ENCODE results near the gene SLC25A24.

The SLC25A24 gene

DNA sequence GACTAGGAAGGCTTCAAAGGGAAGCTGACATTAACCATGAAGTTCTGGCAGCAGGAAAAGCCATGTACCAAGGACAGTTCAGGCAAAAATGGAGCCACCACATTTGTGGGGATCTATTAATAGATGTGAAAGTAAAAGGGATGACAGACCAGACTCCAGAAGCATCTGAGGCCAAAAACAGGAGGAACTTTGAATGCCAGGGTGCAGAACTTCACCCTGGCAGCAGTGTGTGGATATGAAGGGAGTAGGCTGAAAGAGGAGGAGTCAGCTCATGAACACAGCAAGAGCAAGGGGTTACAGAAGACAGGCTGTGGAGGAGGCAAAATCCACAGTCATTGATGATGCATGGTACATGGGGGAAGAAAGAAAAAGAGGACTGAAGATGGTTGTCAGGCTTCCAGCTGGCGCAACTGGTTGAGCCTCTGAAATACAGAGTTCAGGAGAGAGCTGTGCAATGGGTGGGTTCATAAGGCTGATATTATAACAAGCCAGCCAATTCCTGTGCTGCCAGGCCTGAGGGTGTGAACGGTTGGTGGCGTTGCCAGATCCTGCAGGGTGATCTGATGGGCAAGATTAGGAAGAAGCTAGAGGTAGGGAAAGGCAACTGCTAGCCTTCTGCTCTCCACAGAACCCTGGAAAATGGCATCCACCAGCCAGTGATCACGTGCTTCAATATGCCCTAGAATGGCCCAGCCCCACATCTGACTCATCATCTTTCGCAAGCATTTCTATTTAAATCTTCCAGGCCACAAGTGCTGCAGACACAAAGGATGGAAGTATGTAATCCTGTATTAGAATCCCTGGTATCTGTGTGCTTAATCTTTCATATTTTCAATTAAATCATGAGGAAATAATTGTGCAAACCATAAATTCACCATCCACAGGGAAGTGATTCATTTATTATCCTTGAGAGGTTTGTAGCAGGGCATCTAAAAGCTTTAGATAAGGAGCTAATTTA lies 81.9 kb downstream of the SLC25A24 start:
- CTCF ChIA-PET: interaction anchor here (3.6 kb wide), 1 partner anchor 336 kb away, joined by 18 read pairs; no protein-coding TSS in a partner anchor
- H3K27ac Mint-ChIP-seq: no peak overlapping the region
- H3K4me3 Mint-ChIP-seq: no peak overlapping the region
- peaks cover 5% of the 10 kb centered on the region for H3K4me1 Mint-ChIP-seq
- peaks cover 26% of the 10 kb centered on the region for H3K27me3 Mint-ChIP-seq
- H3K9me3 Mint-ChIP-seq: no peaks in the 10 kb centered on the region
- H3K36me3 Mint-ChIP-seq: no peaks in the 10 kb centered on the region
- DNase-seq: no peak

DNA sequence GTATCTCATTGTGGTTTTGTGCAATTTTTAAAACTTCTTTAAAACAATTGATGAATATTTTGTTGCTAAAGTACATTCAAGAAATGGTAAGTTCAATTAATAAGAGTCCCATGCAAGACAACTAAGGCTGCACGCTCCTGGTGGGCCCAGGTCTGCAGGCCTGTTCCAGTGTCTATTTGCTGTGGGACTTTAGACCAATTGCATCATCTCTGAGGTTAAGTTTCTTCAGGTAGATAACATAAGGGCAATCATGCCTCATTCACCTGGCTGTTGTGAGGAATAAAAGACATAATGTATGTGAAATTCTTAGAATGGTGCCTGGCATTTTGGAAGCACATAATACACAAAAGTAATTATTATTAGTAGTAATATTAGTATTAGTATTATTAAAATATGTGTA lies 82.9 kb downstream of the SLC25A24 start:
- CTCF ChIA-PET: interaction anchor here (3.6 kb wide), 1 partner anchor 335 kb away, joined by 18 read pairs; no protein-coding TSS in a partner anchor
- H3K4me1 Mint-ChIP-seq: peaks cover 5% of the 10 kb centered on the region
- H3K9me3 Mint-ChIP-seq: no peaks in the 10 kb centered on the region

DNA sequence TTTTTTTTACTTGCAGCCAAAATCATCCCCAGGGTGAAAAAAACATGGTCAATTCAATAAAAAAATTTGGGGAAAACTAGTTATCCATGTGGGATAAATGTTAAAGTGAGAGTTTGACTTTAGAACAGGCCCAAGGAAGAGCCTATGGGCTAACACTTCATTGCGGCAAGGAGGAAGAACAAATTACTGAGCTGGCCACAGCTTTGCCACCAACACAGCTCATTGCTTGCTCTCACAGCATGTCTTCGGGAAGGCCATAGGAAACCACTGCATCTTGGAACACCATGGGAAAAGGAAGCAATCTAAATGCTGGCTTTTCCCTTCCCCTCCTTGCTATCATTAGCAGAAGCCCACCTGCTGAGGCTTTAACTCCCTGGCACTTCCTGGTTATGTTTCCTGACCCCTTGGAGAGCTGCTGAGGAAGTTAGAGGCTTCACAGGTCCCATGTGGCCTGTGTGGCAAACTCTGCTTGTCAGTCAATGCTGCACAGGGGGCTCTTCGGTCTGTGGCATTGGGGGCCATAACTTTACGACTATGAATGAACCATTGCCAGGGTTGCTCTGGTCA lies 86.0 kb downstream of the SLC25A24 start:
- H3K9me3 Mint-ChIP-seq: no peaks in the 10 kb centered on the region

More for the DNA sequence above, 82.9 kb downstream of the SLC25A24 start:
- DNase-seq: no peak
- H3K27ac Mint-ChIP-seq: no peak overlapping the region
- H3K4me3 Mint-ChIP-seq: no peak overlapping the region
- no peaks in the 10 kb centered on the region for H3K36me3 Mint-ChIP-seq
- H3K27me3 Mint-ChIP-seq: peaks cover 22% of the 10 kb centered on the region

DNA sequence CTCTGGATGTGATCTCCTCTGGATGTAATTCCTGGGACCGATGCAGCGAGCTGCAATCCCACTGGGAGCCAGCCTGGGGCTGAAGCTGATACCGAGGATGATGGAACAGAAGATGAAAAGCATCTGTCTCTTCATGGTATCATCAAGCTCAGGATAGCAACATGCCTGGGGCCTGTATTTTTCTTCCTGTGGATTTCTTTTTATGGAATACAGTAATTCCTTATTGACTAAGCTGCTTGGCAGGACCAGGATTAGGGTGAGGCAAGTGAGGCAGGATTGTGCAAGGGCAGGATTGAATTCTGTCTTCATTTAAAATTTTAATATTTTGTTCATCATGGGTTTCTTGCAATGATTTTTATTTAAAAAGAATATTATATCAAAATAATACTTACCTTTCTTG lies 86.6 kb downstream of the SLC25A24 start:
- Mint-ChIP-seq H3K36me3 (no peaks in the 10 kb centered on the region), H3K4me3 (no peak overlapping the region), H3K9me3 (no peaks in the 10 kb centered on the region), H3K4me1 (peaks cover 5% of the 10 kb centered on the region), H3K27me3 (peaks cover 4% of the 10 kb centered on the region), H3K27ac (no peak overlapping the region)
- DNase-seq: no peak
- CTCF ChIA-PET: no interaction called here

More for the DNA sequence above, 86.0 kb downstream of the SLC25A24 start:
- Mint-ChIP-seq H3K4me3 (no peak overlapping the region), H3K27me3 (peaks cover 5% of the 10 kb centered on the region), H3K4me1 (peaks cover 5% of the 10 kb centered on the region), H3K27ac (no peak overlapping the region), H3K36me3 (no peaks in the 10 kb centered on the region)
- CTCF ChIA-PET: no interaction called here
- DNase-seq: no peak

DNA sequence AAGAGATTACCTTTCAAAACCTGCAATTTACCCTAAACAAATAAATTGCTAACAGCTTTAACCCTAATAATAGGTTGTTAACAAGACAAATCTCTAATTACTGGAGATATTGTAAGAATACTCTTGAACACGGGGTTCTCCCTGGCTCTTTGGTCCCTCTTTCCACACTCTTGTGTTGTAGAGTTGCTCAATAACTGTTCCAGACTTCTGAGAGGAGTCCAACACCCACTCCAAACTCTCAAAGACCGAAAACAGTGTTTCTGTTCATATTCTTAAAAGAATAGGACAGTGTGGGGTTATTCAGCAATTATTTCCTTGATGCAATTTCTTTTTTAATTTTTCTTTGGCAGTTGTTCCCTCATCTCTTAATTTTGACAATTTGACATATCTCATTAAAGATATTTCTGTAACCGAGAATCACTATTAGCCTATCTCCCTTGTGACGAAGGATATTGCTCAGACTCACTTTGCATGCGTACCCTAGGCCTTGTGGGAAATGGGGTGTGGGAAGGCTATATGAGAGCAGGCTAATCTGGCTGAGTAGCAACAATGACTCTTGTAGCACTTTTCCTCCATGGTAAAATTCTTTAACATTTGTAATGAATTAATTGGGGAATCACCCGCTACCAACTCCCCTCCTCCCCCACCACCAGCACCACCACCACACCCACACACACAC lies 90.7 kb downstream of the SLC25A24 start:
- Mint-ChIP-seq H3K4me3 (no peak overlapping the region), H3K36me3 (no peaks in the 10 kb centered on the region), H3K27me3 (no peaks in the 10 kb centered on the region), H3K4me1 (peaks cover 4% of the 10 kb centered on the region), H3K27ac (no peak overlapping the region), H3K9me3 (no peaks in the 10 kb centered on the region)
- CTCF ChIA-PET: interaction anchor here (0.6 to 1.5 kb wide), 2 partner anchors 16 to 106 kb away, joined by 3 read pairs; no protein-coding TSS in a partner anchor
- DNase-seq: no peak

DNA sequence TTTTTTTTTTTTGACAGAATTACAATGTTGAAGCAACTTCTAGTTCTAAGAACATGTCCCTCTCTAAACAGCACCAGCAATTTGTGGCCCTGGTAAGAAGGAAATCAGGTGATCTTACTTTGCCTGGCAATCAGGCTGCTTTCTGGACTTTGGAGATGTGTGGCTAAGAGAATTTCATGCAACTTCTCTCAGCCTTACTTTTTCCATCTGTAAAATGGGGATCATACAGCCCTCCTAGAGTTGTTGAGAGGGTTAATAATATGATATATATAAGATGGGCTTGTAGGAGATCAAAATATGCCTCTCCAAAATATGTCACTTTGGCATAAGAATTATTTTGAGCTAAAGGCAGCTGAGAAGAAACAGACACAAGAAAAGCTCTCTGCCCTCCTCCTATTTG lies 92.0 kb downstream of the SLC25A24 start:
- no peak overlapping the region for H3K4me3 Mint-ChIP-seq
- H3K9me3 Mint-ChIP-seq: no peaks in the 10 kb centered on the region
- H3K27me3 Mint-ChIP-seq: no peaks in the 10 kb centered on the region
- H3K4me1 Mint-ChIP-seq: peaks cover 4% of the 10 kb centered on the region
- H3K27ac Mint-ChIP-seq: no peak overlapping the region
- CTCF ChIA-PET: interaction anchor here (1.5 kb wide), 1 partner anchor 17 kb away, joined by 3 read pairs; no protein-coding TSS in a partner anchor
- DNase-seq: no peak
- no peaks in the 10 kb centered on the region for H3K36me3 Mint-ChIP-seq

DNA sequence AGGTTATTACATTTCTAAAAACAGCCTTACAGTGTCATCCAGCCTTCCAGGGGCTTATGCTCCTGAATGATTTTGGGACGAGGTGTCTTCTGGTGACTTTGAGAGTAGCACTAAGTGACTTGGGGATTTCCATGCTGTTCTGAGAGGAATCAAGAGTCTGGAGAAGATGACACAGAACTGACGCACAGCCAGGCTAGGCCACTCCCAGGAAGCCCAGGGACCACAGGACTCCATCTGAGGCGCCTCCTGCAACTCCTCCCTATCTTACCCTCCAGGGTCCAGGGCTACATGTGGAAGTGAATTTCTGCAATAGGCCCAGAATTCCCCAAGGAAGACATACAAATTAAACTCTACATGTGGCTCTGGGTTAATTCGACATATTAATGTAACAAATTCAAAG lies 92.5 kb downstream of the SLC25A24 start:
- H3K36me3 Mint-ChIP-seq: no peaks in the 10 kb centered on the region
- no peak overlapping the region for H3K27ac Mint-ChIP-seq
- H3K27me3 Mint-ChIP-seq: no peaks in the 10 kb centered on the region
- no peaks in the 10 kb centered on the region for H3K9me3 Mint-ChIP-seq
- no peak for DNase-seq
- peaks cover 4% of the 10 kb centered on the region for H3K4me1 Mint-ChIP-seq
- CTCF ChIA-PET: interaction anchor here (1.5 kb wide), 1 partner anchor 18 kb away, joined by 3 read pairs; no protein-coding TSS in a partner anchor
- no peak overlapping the region for H3K4me3 Mint-ChIP-seq

DNA sequence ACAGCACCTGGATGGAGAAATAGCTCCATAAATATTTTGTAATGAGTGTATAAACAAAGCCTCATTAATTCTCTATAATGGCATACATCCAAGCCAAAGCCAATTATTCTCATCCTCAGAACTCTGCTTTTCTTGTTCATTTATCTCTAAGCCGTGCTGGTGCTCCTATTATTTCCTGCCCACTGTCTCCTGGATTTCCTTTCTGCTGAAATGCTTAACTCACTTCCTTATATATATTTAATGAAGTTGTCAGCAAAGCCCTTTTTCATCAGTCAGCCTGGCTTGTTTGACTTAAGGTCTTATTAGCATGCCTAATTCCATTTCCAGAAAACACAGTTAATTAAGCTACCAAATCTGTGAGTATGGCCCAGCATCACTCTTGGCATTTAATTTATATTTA lies 93.4 kb downstream of the SLC25A24 start:
- H3K27me3 Mint-ChIP-seq: no peaks in the 10 kb centered on the region
- no peaks in the 10 kb centered on the region for H3K36me3 Mint-ChIP-seq
- CTCF ChIA-PET: interaction anchor here (1.3 kb wide), 1 partner anchor 453 kb away, joined by 3 read pairs; the partner anchor contains the start of gene EEIG2
- H3K4me1 Mint-ChIP-seq: peaks cover 4% of the 10 kb centered on the region
- H3K9me3 Mint-ChIP-seq: no peaks in the 10 kb centered on the region
- no peak for DNase-seq
- no peak overlapping the region for H3K4me3 Mint-ChIP-seq
- H3K27ac Mint-ChIP-seq: no peak overlapping the region

DNA sequence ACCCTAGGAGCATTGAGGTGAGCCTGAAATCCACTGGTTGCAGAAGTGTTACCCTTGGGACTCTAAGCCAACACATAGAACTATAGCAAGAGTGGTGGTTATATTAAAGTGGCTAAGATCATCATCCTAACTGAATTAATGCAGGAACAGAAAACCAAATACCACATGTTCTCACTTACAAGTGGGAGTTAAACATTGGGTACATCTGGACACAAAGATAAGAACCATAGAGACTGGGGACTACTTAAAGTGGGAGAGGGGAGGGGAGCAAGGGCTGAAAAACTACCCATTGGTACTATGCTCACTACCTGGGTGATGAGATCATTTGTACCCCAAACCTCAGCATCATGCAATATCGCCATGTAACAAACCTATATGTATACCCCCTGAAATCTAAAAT lies 100.0 kb downstream of the SLC25A24 start:
- no peaks in the 10 kb centered on the region for H3K36me3 Mint-ChIP-seq
- no peak overlapping the region for H3K4me3 Mint-ChIP-seq
- H3K4me1 Mint-ChIP-seq: peaks cover 12% of the 10 kb centered on the region
- DNase-seq: no peak
- no peaks in the 10 kb centered on the region for H3K9me3 Mint-ChIP-seq
- no peak overlapping the region for H3K27ac Mint-ChIP-seq
- CTCF ChIA-PET: no interaction called here
- peaks cover 5% of the 10 kb centered on the region for H3K27me3 Mint-ChIP-seq

DNA sequence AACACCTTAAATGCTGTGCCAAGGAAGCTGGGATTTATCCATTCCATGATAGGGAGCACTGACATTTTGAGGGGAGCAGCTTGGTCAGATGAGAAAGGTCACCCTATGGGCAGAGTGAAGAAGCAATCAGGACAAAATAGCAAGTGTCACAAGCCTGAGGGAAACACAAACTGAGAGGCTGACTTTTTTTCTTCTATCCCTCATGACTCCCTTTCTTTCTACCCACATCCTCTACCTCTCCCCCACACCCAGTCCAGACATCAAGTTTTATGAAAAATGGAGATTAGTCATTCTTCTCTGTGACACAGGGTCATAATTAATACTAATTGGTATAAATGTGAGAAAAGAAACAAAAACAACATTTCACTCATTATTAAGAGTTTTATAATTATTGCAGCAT lies 103.1 kb downstream of the SLC25A24 start:
- CTCF ChIA-PET: no interaction called here
- no peaks in the 10 kb centered on the region for H3K9me3 Mint-ChIP-seq
- H3K4me3 Mint-ChIP-seq: no peak overlapping the region
- H3K36me3 Mint-ChIP-seq: no peaks in the 10 kb centered on the region
- no peak overlapping the region for H3K27ac Mint-ChIP-seq
- peaks cover 9% of the 10 kb centered on the region for H3K27me3 Mint-ChIP-seq
- DNase-seq: no peak
- H3K4me1 Mint-ChIP-seq: peaks cover 12% of the 10 kb centered on the region

DNA sequence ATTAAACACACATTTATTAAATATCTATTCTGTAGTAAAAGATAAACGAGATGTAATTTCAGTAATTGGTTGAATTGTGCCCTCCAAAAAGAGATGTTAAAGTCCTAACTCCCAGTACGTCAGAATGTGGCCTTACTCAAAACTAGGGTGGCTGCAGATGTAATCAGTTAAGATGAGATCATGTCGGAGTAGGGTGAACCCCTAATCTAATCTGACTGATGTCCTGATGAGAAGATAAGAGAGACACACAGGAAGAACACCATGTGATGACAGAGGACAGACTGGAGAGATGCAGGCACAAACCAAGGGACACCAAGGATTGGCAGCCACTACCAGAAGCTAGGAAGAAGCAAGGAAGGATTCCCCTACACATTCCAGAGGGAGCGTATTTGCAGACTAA lies 104.1 kb downstream of the SLC25A24 start:
- Mint-ChIP-seq H3K36me3 (no peaks in the 10 kb centered on the region), H3K27ac (no peak overlapping the region), H3K27me3 (peaks cover 6% of the 10 kb centered on the region), H3K9me3 (no peaks in the 10 kb centered on the region), H3K4me1 (peaks cover 12% of the 10 kb centered on the region), H3K4me3 (no peak overlapping the region)
- no peak for DNase-seq
- CTCF ChIA-PET: no interaction called here

DNA sequence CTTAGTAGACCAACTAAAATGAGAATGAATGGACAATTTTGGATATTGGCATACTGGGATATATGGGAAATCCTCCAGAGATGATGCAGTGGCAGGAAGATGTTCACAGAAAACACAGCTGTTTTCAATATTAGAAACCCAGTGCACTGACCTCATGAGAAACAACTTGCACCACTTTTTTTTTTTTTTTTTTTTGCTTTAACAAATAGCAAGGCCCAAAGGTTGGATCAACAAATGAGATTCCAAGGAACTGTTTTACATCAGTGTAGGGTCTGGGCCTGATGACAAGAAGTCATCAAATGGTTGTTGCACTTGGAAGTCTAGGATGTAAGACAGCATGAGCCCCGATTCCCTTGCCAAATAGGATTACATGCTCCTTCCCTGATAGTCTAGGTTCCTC lies 110.7 kb downstream of the SLC25A24 start:
- no peaks in the 10 kb centered on the region for H3K9me3 Mint-ChIP-seq
- CTCF ChIA-PET: no interaction called here
- no peaks in the 10 kb centered on the region for H3K36me3 Mint-ChIP-seq
- no peak for DNase-seq
- no peak overlapping the region for H3K27ac Mint-ChIP-seq
- H3K4me3 Mint-ChIP-seq: no peak overlapping the region
- peaks cover 11% of the 10 kb centered on the region for H3K27me3 Mint-ChIP-seq
- no peaks in the 10 kb centered on the region for H3K4me1 Mint-ChIP-seq

DNA sequence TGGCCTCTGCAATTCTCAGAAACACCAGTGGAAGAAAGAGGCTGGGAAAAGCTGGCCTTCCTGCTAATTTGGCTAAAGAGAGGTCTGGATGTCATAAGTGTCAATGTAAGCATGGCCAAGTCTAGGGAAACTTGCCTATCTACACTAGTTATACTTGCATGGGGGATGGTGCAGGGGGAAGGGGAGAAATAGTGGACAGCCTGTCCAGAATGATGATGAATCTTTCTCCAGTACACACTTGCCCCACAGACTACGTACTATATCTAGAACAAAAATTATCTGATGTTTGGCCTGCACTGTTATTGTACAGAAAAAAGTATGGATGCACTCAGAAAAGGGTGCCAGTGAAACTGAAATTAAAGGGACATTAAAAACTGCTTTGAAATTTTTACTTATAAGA lies 114.5 kb downstream of the SLC25A24 start:
- peaks cover 4% of the 10 kb centered on the region for H3K36me3 Mint-ChIP-seq
- H3K9me3 Mint-ChIP-seq: peaks cover 1% of the 10 kb centered on the region
- CTCF ChIA-PET: no interaction called here
- no peak for DNase-seq
- peaks cover 4% of the 10 kb centered on the region for H3K27me3 Mint-ChIP-seq
- H3K4me3 Mint-ChIP-seq: no peak overlapping the region
- H3K4me1 Mint-ChIP-seq: peaks cover 31% of the 10 kb centered on the region
- no peak overlapping the region for H3K27ac Mint-ChIP-seq

DNA sequence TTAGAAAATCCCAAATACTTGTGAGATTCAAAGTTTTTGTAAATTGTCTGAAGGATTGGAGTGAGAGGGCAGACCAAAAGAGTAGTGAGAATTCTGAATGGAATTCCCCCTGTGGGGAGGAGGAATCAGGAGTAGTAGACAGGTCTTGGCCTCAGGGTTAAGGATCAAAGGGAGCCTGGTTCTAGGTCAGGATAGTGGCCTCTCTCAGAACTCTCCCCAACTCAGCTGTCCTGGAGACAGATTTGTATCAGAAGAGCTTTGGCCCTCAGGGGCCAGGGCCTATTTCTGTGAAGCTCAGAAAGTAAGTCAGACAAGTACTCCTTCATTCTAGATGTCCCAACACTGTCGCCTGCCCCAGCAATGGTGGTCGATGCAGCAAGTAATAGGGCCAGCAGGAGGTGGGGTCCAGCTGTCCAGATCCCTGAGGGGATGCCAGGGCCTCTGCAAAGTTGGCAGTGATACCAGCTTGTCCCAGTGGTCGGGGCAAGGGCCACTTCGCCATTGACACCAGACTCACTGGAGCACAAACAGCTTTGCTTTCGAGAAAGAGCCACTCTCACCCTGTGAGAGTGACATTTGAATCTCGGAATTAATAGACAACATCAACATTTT lies 115.2 kb downstream of the SLC25A24 start:
- CTCF ChIA-PET: no interaction called here
- no peak overlapping the region for H3K4me3 Mint-ChIP-seq
- H3K27me3 Mint-ChIP-seq: peaks cover 4% of the 10 kb centered on the region
- DNase-seq: no peak
- H3K9me3 Mint-ChIP-seq: peaks cover 4% of the 10 kb centered on the region
- H3K36me3 Mint-ChIP-seq: peaks cover 7% of the 10 kb centered on the region
- no peak overlapping the region for H3K27ac Mint-ChIP-seq
- peaks cover 38% of the 10 kb centered on the region for H3K4me1 Mint-ChIP-seq

Data from activated naive CD4-positive, alpha-beta T cell treated with anti-CD3 and anti-CD28 coated beads, Interleukin-2, amount 10 ng/mL, durations not matched to agents 7 days and 5 days (primary cell).